Mesenchymal stem cell (in vitro differentiated cells and primary cell): ENCODE measurements around the gene RNPC3.

ENCODE experiments used
- DNase-seq: peaks from one replicate; pipeline ENCODE4 v3.0.0-alpha.2; 2013
- H2AFZ ChIP-seq: one replicate; pipeline ENCODE4 v1.6.1; 2013; ENCODE audit warnings: low read depth, mild to moderate bottlenecking, control low read depth, inconsistent platforms, low read length, moderate library complexity
- H2AK5ac ChIP-seq: 2 replicates; pipeline ENCODE4 v1.6.1; 2013; ENCODE audit warnings: low read length, moderate library complexity, mild to moderate bottlenecking, inconsistent platforms; ENCODE audit not compliant: severe bottlenecking
- H2BK120ac ChIP-seq: one replicate; pipeline ENCODE4 v1.6.1; 2013; ENCODE audit warnings: low read depth, mild to moderate bottlenecking, inconsistent platforms, low read length, moderate library complexity
- H2BK12ac ChIP-seq, 2 experiments: one replicate each; pipeline ENCODE4 v1.6.1; 2013; ENCODE audit warnings: inconsistent platforms in 2 of 2, low read length in 2 of 2, mild to moderate bottlenecking in 2 of 2, moderate library complexity in 2 of 2, control low read depth in 1 of 2
- H2BK15ac ChIP-seq: one replicate; pipeline ENCODE4 v1.6.1; 2013; ENCODE audit warnings: mild to moderate bottlenecking, low read depth, inconsistent platforms; ENCODE audit not compliant: poor library complexity, severe bottlenecking
- H2BK5ac ChIP-seq: 2 replicates; pipeline ENCODE4 v1.6.1; 2013; ENCODE audit warnings: low read depth, mild to moderate bottlenecking, low read length, control low read depth, inconsistent platforms; ENCODE audit not compliant: poor library complexity, severe bottlenecking
- H3K14ac ChIP-seq, 2 experiments: one replicate each; pipeline ENCODE4 v1.6.1; 2013; ENCODE audit warnings: inconsistent platforms in 2 of 2, low read length in 2 of 2, control low read depth in 1 of 2, mild to moderate bottlenecking in 1 of 2, moderate library complexity in 1 of 2
- H3K18ac ChIP-seq, 2 experiments: one replicate each; pipeline ENCODE4 v1.6.1; 2013; ENCODE audit warnings: inconsistent platforms in 2 of 2, low read length in 2 of 2, control low read depth in 1 of 2, low read depth in 1 of 2, mild to moderate bottlenecking in 1 of 2
- H3K23ac ChIP-seq, 2 experiments: one replicate each; pipeline ENCODE4 v1.6.1; 2013; ENCODE audit warnings: inconsistent platforms in 2 of 2, low read length in 2 of 2, mild to moderate bottlenecking in 2 of 2, moderate library complexity in 2 of 2, control low read depth in 1 of 2
- H3K27ac ChIP-seq: 2 replicates; pipeline ENCODE4 v1.5.1; 2013; ENCODE audit warnings: mild to moderate bottlenecking, moderate library complexity, low read length, control low read depth, inconsistent platforms; ENCODE audit not compliant: poor library complexity, severe bottlenecking
- H3K27me3 ChIP-seq, 2 experiments: 2 replicates each; pipeline versions ENCODE4 v1.6.1 to v1.7.0; 2013; ENCODE audit warnings: low read length in 2 of 2, mild to moderate bottlenecking in 2 of 2, moderate library complexity in 2 of 2, control low read depth in 1 of 2, inconsistent platforms in 1 of 2; ENCODE audit not compliant: control insufficient read depth in 1 of 2, insufficient read depth in 1 of 2
- H3K36me3 ChIP-seq, 2 experiments: 2 replicates each; pipeline versions ENCODE4 v1.6.1 to v1.7.0; 2013; ENCODE audit warnings: low read length in 2 of 2, control low read depth in 1 of 2, inconsistent platforms in 1 of 2, low read depth in 1 of 2, mild to moderate bottlenecking in 1 of 2; ENCODE audit not compliant: insufficient read depth in 2 of 2, control insufficient read depth in 1 of 2
- H3K4ac ChIP-seq, 2 experiments: one replicate each; pipeline ENCODE4 v1.6.1; 2013; ENCODE audit warnings: inconsistent platforms in 2 of 2, low read length in 2 of 2, mild to moderate bottlenecking in 2 of 2, moderate library complexity in 2 of 2, control low read depth in 1 of 2, low read depth in 1 of 2
- H3K4me1 ChIP-seq: 2 replicates; pipeline ENCODE4 v1.6.1; 2013; ENCODE audit warnings: low read depth, low read length, control low read depth; ENCODE audit not compliant: control insufficient read depth, insufficient read depth
- H3K4me2 ChIP-seq: 2 replicates; pipeline ENCODE4 v1.6.1; 2013; ENCODE audit warnings: low read length, mild to moderate bottlenecking, inconsistent platforms; ENCODE audit not compliant: poor library complexity, severe bottlenecking
- H3K4me3 ChIP-seq, 2 experiments: 2 replicates each; pipeline versions ENCODE4 v1.5.1 to v1.7.0; 2013; ENCODE audit warnings: low read length in 2 of 2, mild to moderate bottlenecking in 2 of 2, control low read depth in 1 of 2, low read depth in 1 of 2; ENCODE audit not compliant: insufficient read depth in 1 of 2
- H3K79me1 ChIP-seq: replicated peaks from 2 replicates; pipeline ENCODE4 v1.6.1; 2013; ENCODE audit warnings: mild to moderate bottlenecking, control low read depth, low read length, inconsistent platforms; ENCODE audit not compliant: poor library complexity, severe bottlenecking
- H3K9ac ChIP-seq: 2 replicates; pipeline ENCODE4 v1.7.0; 2013; ENCODE audit warnings: mild to moderate bottlenecking, low read length, moderate library complexity
- H3K9me3 ChIP-seq: 2 replicates; pipeline ENCODE4 v1.7.0; 2013; ENCODE audit warnings: mild to moderate bottlenecking, low read length; ENCODE audit not compliant: control insufficient read depth
- H4K8ac ChIP-seq: one replicate; pipeline ENCODE4 v1.6.1; 2013; ENCODE audit warnings: inconsistent platforms, mild to moderate bottlenecking, low read length, moderate library complexity
- H4K91ac ChIP-seq: one replicate; pipeline ENCODE4 v1.6.1; 2013; ENCODE audit warnings: mild to moderate bottlenecking, low read length, inconsistent platforms
- WGBS: methylation state at CpG from one replicate; pipeline ENCODE4 v1.1.7; 2013; ENCODE audit warnings: mixed read lengths; 5-methylcytosine and 5-hydroxymethylcytosine counted together

RNPC3 gene

DNA sequence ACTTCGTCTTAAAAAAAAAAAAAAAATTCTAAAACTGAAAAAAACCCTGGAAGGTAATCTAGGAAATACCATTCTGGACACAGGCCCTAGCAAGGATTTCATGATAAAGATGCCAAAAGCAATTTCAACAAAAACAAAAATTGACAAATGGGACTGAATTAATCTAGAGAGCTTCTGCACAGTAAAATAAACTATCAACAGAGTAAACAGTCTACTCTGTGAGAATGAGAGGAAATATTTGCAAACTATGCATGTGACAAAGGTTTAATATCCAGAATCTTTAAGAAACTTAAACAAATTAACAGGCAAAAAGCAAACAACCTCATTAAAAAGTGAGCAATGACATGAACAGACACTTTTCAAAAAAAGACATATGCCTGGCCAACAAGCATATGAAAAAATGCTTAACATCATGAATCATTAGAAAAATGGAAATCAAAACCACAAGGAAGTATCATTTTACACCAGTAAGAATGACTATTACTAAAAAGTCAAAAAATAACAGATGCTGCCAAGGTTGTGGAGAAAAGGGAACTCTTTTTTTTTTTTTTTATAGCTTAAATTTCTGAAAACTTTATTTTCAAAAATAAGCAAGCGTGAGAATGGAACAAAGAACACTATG lies 29.4 kb upstream of the RNPC3 start:
- Histone ChIP-seq H2BK12ac (no peak overlapping the region), H3K27me3 (no peaks in the 10 kb centered on the region), H4K8ac (no peak overlapping the region), H3K18ac (no peak overlapping the region), H2AFZ (no peak overlapping the region), H4K91ac (no peak overlapping the region), H2BK120ac (no peak overlapping the region), H3K4ac (no peak overlapping the region), H3K14ac (no peak overlapping the region), H2AK5ac (no peak overlapping the region), H3K4me1 (no peaks in the 10 kb centered on the region), H3K9me3 (no peaks in the 10 kb centered on the region), H3K36me3 (no peaks in the 10 kb centered on the region), H3K4me2 (no peak overlapping the region), H3K23ac (no peak overlapping the region), H3K79me1 (no peaks in the 10 kb centered on the region), H3K27ac (no peak overlapping the region), H3K4me3 (no peak overlapping the region), H2BK5ac (no peak overlapping the region), H3K9ac (no peak overlapping the region), H2BK15ac (no peak overlapping the region)
- WGBS: 100% methylated on average over 1 of the region's 2 CpGs
- DNase-seq: no peak

DNA sequence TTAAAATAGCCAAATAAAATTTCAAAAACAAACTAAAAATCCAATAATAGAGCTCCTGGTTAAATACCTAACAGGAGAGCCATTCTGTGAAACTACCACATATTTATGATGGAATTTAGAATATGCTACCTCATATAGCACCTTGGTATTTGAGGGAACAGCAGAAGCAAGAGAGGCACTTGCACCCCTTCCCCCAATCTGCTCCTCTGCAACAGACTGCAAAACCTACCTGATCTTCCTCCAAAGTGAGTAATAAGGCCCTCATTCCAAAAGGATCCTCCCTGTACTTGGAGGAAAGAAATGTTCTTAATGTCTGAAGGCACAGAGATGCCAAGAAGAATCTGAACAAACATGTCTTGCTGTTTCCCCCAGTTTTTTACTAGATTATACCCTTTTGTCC lies 28.1 kb upstream of the RNPC3 start:
- no peak overlapping the region for H3K18ac ChIP-seq
- no peak overlapping the region for H3K9ac ChIP-seq
- H4K8ac ChIP-seq: no peak overlapping the region
- no peak overlapping the region for H2AK5ac ChIP-seq
- no peak overlapping the region for H2AFZ ChIP-seq
- no peak overlapping the region for H3K4ac ChIP-seq
- H3K4me3 ChIP-seq: no peak overlapping the region
- H2BK120ac ChIP-seq: no peak overlapping the region
- DNase-seq: no peak
- H3K4me1 ChIP-seq: no peaks in the 10 kb centered on the region
- H4K91ac ChIP-seq: no peak overlapping the region
- H2BK5ac ChIP-seq: no peak overlapping the region
- no peaks in the 10 kb centered on the region for H3K36me3 ChIP-seq
- H2BK15ac ChIP-seq: no peak overlapping the region
- H3K9me3 ChIP-seq: no peaks in the 10 kb centered on the region
- H3K27me3 ChIP-seq: no peaks in the 10 kb centered on the region
- no peak overlapping the region for H3K23ac ChIP-seq
- no peak overlapping the region for H2BK12ac ChIP-seq
- H3K14ac ChIP-seq: no peak overlapping the region
- no peak overlapping the region for H3K4me2 ChIP-seq
- no peak overlapping the region for H3K27ac ChIP-seq
- H3K79me1 ChIP-seq: no peaks in the 10 kb centered on the region

DNA sequence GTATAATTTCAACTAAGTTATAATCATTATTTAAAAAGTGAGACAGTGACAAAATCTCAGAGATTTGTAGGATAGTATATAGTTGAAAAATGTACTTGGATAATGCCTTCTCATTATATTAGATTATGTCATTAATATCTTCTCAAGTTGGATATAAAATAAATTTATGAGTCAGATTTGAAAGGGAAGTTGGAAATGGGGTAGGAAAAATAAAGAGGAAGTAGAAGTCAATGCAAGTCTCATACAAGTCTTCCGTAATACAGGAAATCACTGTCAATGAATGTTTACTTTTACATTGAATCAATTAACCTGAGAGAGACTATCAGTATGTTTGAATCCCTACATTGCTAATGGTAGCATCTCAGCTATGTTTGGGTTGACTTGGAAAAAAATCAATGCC lies 16.2 kb upstream of the RNPC3 start:
- no CpG with 5 or more reads among the region's 1 CpG for WGBS
- Histone ChIP-seq H2AFZ (no peak overlapping the region), H2BK120ac (no peak overlapping the region), H4K91ac (no peak overlapping the region), H2BK15ac (no peak overlapping the region), H2BK5ac (no peak overlapping the region), H4K8ac (no peak overlapping the region), H3K18ac (no peak overlapping the region), H2BK12ac (no peak overlapping the region), H3K4me1 (no peaks in the 10 kb centered on the region), H3K27ac (no peak overlapping the region), H3K4me3 (no peak overlapping the region), H3K14ac (no peak overlapping the region), H3K4me2 (no peak overlapping the region), H3K79me1 (peaks cover 1% of the 10 kb centered on the region), H3K27me3 (no peaks in the 10 kb centered on the region), H3K36me3 (no peaks in the 10 kb centered on the region), H3K9ac (no peak overlapping the region), H2AK5ac (no peak overlapping the region), H3K9me3 (peaks cover 2% of the 10 kb centered on the region), H3K23ac (no peak overlapping the region), H3K4ac (no peak overlapping the region)
- DNase-seq: no peak

DNA sequence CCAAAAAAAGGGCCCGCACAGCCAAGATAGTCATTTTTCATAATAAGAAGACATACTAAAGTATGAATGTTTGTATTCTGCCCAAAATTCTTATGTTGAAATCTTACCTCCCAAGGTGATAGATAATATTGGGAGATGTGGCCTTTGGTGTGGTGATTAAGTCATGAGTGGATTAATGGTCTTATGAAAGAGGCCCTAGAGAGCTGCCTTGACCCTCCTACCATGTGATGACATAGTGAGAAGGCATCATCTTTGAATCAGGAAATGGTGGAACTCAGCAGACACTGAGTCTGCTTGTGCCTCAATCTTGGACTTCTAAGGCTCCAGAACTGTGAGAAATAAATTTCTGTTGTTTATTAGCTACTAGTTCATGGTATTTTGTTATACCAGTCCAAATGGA lies 11.8 kb upstream of the RNPC3 start:
- Histone ChIP-seq H2BK5ac (no peak overlapping the region), H3K9ac (peak overlapping the region; percentile 70), H2AK5ac (no peak overlapping the region), H2BK120ac (no peak overlapping the region), H3K79me1 (peaks cover 1% of the 10 kb centered on the region), H3K4me3 (no peak overlapping the region), H3K4ac (no peak overlapping the region), H4K8ac (no peak overlapping the region), H2AFZ (no peak overlapping the region), H2BK12ac (no peak overlapping the region), H3K14ac (no peak overlapping the region), H3K36me3 (no peaks in the 10 kb centered on the region), H3K23ac (no peak overlapping the region), H3K4me1 (no peaks in the 10 kb centered on the region), H3K27me3 (no peaks in the 10 kb centered on the region), H2BK15ac (no peak overlapping the region), H3K18ac (no peak overlapping the region), H3K9me3 (peaks cover 2% of the 10 kb centered on the region), H4K91ac (no peak overlapping the region), H3K27ac (no peak overlapping the region), H3K4me2 (no peak overlapping the region)
- WGBS: no CpG with 5 or more reads among the region's 1 CpG
- no peak for DNase-seq
